HepG2 (cell line): ENCODE measurements around the gene ABCB6. TPM values are rescaled to one million over a fixed set of nuclear protein-coding genes. Genes with fewer than 3 reads are reported as not detected.

Experiments used
- AKNA ChIP-seq: sonication (generic); formaldehyde crosslinking; IDR thresholded peaks from 2 replicates; pipeline ENCODE4 v1.4.0; 2020; ENCODE audit warnings: missing genetic modification reagents, borderline replicate concordance
- ATF4 ChIP-seq, 2 experiments: fragments of 450-650 bp in 1 of 2; sonication (generic) in 1 of 2; formaldehyde crosslinking; IDR thresholded peaks; 2 replicates each; pipeline versions ENCODE4 v1.5.0 to v1.8.0; 2020 to 2022; ENCODE audit warnings: mild to moderate bottlenecking in 1 of 2, missing genetic modification reagents in 1 of 2
- DNMT3B ChIP-seq: conservative IDR thresholded peaks from 2 replicates; pipeline ENCODE4 v1.6.1; 2016; ENCODE audit warnings: missing biosample characterization, control low read depth
- GMEB2 ChIP-seq: IDR thresholded peaks from 2 replicates; pipeline ENCODE4 v1.6.1; 2016; ENCODE audit warnings: missing biosample characterization, missing genetic modification reagents, low read depth
- HNRNPK ChIP-seq: fragments of 200-400 bp; formaldehyde crosslinking; IDR thresholded peaks from 2 replicates; pipeline ENCODE4 v1.6.1; 2018; ENCODE audit warnings: low read length, low read depth, moderate library complexity, mild to moderate bottlenecking; ENCODE audit not compliant: poor library complexity, severe bottlenecking
- IRX3 ChIP-seq: sonication (generic); formaldehyde crosslinking; IDR thresholded peaks from 2 replicates; pipeline ENCODE4 v1.8.1; 2023; ENCODE audit warnings: mild to moderate bottlenecking, low read depth, missing genetic modification reagents, borderline replicate concordance
- KMT2B ChIP-seq: IDR thresholded peaks from 2 replicates; pipeline ENCODE4 v1.6.1; 2016; ENCODE audit warnings: missing genetic modification reagents, missing compliant biosample characterization
- MXD1 ChIP-seq: sonication (generic); formaldehyde crosslinking; IDR thresholded peaks from 2 replicates; pipeline ENCODE4 v1.4.0; 2020; ENCODE audit warnings: mild to moderate bottlenecking, missing genetic modification reagents
- NCOA1 ChIP-seq: sonication (generic); formaldehyde crosslinking; IDR thresholded peaks from 2 replicates; pipeline ENCODE4 v1.9.0; 2021; ENCODE audit warnings: missing genetic modification reagents
- NCOA2 ChIP-seq: sonication (generic); formaldehyde crosslinking; IDR thresholded peaks from 2 replicates; pipeline ENCODE4 v1.8.0; 2022; ENCODE audit warnings: inconsistent platforms
- PHF20 ChIP-seq: sonication (generic); formaldehyde crosslinking; IDR thresholded peaks from 2 replicates; pipeline ENCODE4 v1.5.0; 2020; ENCODE audit warnings: mild to moderate bottlenecking, missing genetic modification reagents
- RAD51 ChIP-seq: fragments of 450-650 bp; IDR thresholded peaks from 2 replicates; pipeline ENCODE4 v1.6.1; 2016; ENCODE audit warnings: borderline replicate concordance
- TBL1XR1 ChIP-seq: fragments of 150-350 bp; IDR thresholded peaks from 2 replicates; pipeline ENCODE4 v1.6.1; 2014; ENCODE audit warnings: borderline replicate concordance, low read length; ENCODE audit not compliant: partially characterized antibody
- TIGD3 ChIP-seq: sonication (generic); formaldehyde crosslinking; IDR thresholded peaks from 2 replicates; pipeline ENCODE4 v1.5.1; 2020; ENCODE audit warnings: mild to moderate bottlenecking, missing genetic modification reagents, borderline replicate concordance
- ZBTB3 ChIP-seq: sonication (generic); formaldehyde crosslinking; IDR thresholded peaks from 2 replicates; pipeline ENCODE4 v1.4.0; 2020; ENCODE audit warnings: low read depth, mild to moderate bottlenecking, moderate library complexity, missing genetic modification reagents, borderline replicate concordance
- ZFP82 ChIP-seq: sonication (generic); formaldehyde crosslinking; IDR thresholded peaks from 2 replicates; pipeline ENCODE4 v1.5.1; 2020; ENCODE audit warnings: mild to moderate bottlenecking, missing genetic modification reagents, borderline replicate concordance
- ZNF124 ChIP-seq: sonication (generic); formaldehyde crosslinking; IDR thresholded peaks from 2 replicates; pipeline ENCODE4 v1.4.0; 2020; ENCODE audit warnings: missing genetic modification reagents
- ZNF660 ChIP-seq: sonication (generic); formaldehyde crosslinking; IDR thresholded peaks from 2 replicates; pipeline ENCODE4 v1.5.1; 2020; ENCODE audit warnings: mild to moderate bottlenecking, low read depth, missing genetic modification reagents, borderline replicate concordance
- ZNF7 ChIP-seq: IDR thresholded peaks from 2 replicates; pipeline ENCODE4 v1.6.1; 2016; ENCODE audit warnings: missing biosample characterization, missing genetic modification reagents
- polyA plus RNA-seq, 8 experiments: library from polyadenylated mRNA; depleted of rRNA in 3 of 8; stranded (reverse) in 7 of 8; unstranded in 1 of 8; fragments of >200 nt; fragmentation: Illumina TruSeq in 4 of 8; extraction: Trizol in 4 of 8; gene quantifications; 2 replicates each; pipeline versions ENCODE4 v1.2.1 to v1.2.3, GENCODE V29; 2011 to 2016; ENCODE audit warnings: low read depth in 4 of 8, missing spikeins in 1 of 8, mixed read lengths in 1 of 8; ENCODE audit not compliant: insufficient read depth in 1 of 8
- total RNA-seq, 5 experiments: library from RNA; depleted of rRNA; stranded (reverse); fragments of >200 nt; fragmentation: Illumina TruSeq; extraction: Trizol; gene quantifications; 2 replicates each; pipeline ENCODE4 v1.2.3, GENCODE V29; 2016; ENCODE audit warnings: low read depth in 1 of 5

The ABCB6 gene
- total and polyA plus RNA-seq, 2 of the 13 experiments (the other 11 are each of a cell fraction or from before 2014, with no cell fraction given) = 91.1 to 137 TPM

- TF ChIP-seq AKNA (CRISPR knock-in tag) (0 out of 2 replicates have a peak, but pooled peaks have one; percentile 31), ZFP82 (CRISPR knock-in tag) (peak; percentile 96; the same call in 1 of the 2 replicates), NCOA2 (CRISPR knock-in tag) (peak; percentile 71), DNMT3B (CRISPR knock-in tag) (peak; percentile 74; the same call in 1 of the 2 replicates), ATF4 (CRISPR knock-in tag; IDR thresholded peaks at IDR 0.05) (peak in 1 of 2 experiments; percentile 80; a peak in 2 of 4 replicates), ZBTB3 (CRISPR knock-in tag) (peak; percentile 90; the same call in 1 of the 2 replicates), ZNF124 (CRISPR knock-in tag) (no peak; the same call in 1 of the 2 replicates), ZNF7 (CRISPR knock-in tag) (0 out of 2 replicates have a peak, but pooled peaks have one; percentile 24), IRX3 (CRISPR knock-in tag) (no peak; the same call in 1 of the 2 replicates), GMEB2 (CRISPR knock-in tag) (peak; percentile 73), MXD1 (CRISPR knock-in tag) (peak; percentile 94), HNRNPK (peak; percentile 80), RAD51 (no peak), PHF20 (CRISPR knock-in tag) (peak; percentile 81; the same call in 1 of the 2 replicates), NCOA1 (CRISPR knock-in tag) (peak; percentile 98), TIGD3 (CRISPR knock-in tag) (peak; percentile 66; the same call in 1 of the 2 replicates), TBL1XR1 (no peak), KMT2B (CRISPR knock-in tag) (no peak; the same call in none of the 2 replicates), ZNF660 (CRISPR knock-in tag) (peak; percentile 87; the same call in 1 of the 2 replicates)
Measured at GRCh38 chr2:219176818-219177551, 41.8 kb downstream of the ABCB6 start, which contains the start of gene CNPPD1 (continued).
